GM12878 (cell line): ENCODE data around the gene PPP3CB.

Source experiments
- CTCF ChIP-seq, 3 experiments: IDR thresholded peaks in 2 of 3; conservative IDR thresholded peaks in 1 of 3; 2 replicates each; pipeline ENCODE4 v1.5.1; 2011; ENCODE audit warnings: low read depth in 3 of 3, low read length in 3 of 3, mild to moderate bottlenecking in 3 of 3, control low read depth in 2 of 3, moderate library complexity in 2 of 3, inconsistent platforms in 1 of 3, mixed read lengths in 1 of 3; ENCODE audit not compliant: control insufficient read depth in 2 of 3, insufficient read depth in 1 of 3; ENCODE audit errors: extremely low read depth in 1 of 3
- DPF2 ChIP-seq: fragments of 450-650 bp; IDR thresholded peaks from 2 replicates; pipeline ENCODE4 v1.6.1; 2017; ENCODE audit warnings: mild to moderate bottlenecking

GRCh38 chr10:73501651-73502050 lies 5.8 kb upstream of the PPP3CB start:
- TF ChIP-seq CTCF (IDR thresholded peaks at IDR 0.05 in 2 of 3, conservative IDR thresholded peaks at IDR 0.05 in 1 of 3; ENCODE audit: control insufficient read depth in 2 of 3, extremely low read depth in 1 of 3, insufficient read depth in 1 of 3, low read depth in 3 of 3, low read length in 3 of 3) (no peak), DPF2 (no peak)
